Erythroblast (primary cell): Measurements from ENCODE around the gene TBC1D8B.

ENCODE experiments used
- GATA1 ChIP-seq: IDR thresholded peaks from 2 replicates; pipeline ENCODE4 v1.6.1; 2011; ENCODE audit warnings: low read depth, mild to moderate bottlenecking, control low read depth, low read length, moderate library complexity
- POLR2A ChIP-seq: IDR thresholded peaks from 2 replicates; pipeline ENCODE4 v1.6.1; 2011; ENCODE audit warnings: mild to moderate bottlenecking, low read length

DNA sequence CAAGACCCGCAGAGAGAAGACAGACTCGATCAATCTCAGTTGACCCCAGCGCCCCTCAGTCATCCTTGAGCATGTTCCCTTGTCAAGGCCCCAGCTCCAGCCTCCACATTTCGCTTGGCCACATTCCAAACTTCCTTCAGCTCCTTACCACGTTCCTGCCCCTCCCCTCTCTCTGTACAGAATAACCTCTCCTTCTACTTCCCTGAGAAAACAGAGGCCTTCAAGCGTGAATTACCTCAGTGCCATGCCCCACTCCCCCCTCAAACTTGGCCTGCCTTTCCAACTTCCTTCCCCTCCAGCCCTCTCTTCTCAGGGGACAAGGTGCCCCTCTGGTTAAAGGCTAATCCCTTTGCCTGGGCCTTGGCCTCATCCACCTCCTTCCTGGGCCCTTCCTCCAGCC lies 103.9 kb downstream of the TBC1D8B start:
- TF ChIP-seq POLR2A = no peak
- TF ChIP-seq GATA1 = no peak
